Occipital lobe (tissue), 2 donors: ENCODE results near the gene ATP4A. TPM values are rescaled to one million over a fixed set of nuclear protein-coding genes. Genes with fewer than 3 reads are reported as not detected.
A peak's percentile ranks its signal among the peaks of the same experiment; 100 is the strongest.

Experiments
- DNase-seq: peaks from one replicate; lab custom pipeline; 2025; lab: John Stamatoyannopoulos, UW
- total RNA-seq: library from RNA; depleted of rRNA; stranded (reverse); fragments of >200 nt; gene quantifications from one replicate; pipeline ENCODE4 v1.2.3, GENCODE V29; 2014

Gene ATP4A
- total RNA-seq, 1 donor from 2014 or later = not detected

- DNase-seq = no peak
Measured at GRCh38 chr19:35549174-35549788, 14.2 kb downstream of the ATP4A start.

DNA sequence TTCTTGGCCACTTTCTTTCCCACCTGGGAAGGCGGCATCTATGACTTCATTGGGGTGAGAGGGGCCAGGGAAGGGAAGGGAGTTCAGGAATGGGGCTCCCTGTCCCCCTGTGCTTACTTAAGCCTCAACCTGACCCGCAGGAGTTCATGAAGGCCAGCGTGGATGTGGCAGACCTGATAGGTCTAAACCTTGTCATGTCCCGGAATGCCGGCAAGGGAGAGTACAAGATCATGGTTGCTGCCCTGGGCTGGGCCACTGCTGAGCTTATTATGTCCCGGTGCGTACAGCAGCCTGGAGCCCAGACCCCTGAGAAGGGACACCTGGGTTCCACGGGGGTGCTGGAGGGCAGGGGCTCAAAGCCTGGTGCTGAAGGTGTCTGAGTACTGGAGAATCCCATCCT is 16.9 kb downstream of the ATP4A start:
- no peak for DNase-seq

GRCh38 chr19:35545855-35546381 is 17.5 kb downstream of the ATP4A start:
- no peak for DNase-seq

DNA sequence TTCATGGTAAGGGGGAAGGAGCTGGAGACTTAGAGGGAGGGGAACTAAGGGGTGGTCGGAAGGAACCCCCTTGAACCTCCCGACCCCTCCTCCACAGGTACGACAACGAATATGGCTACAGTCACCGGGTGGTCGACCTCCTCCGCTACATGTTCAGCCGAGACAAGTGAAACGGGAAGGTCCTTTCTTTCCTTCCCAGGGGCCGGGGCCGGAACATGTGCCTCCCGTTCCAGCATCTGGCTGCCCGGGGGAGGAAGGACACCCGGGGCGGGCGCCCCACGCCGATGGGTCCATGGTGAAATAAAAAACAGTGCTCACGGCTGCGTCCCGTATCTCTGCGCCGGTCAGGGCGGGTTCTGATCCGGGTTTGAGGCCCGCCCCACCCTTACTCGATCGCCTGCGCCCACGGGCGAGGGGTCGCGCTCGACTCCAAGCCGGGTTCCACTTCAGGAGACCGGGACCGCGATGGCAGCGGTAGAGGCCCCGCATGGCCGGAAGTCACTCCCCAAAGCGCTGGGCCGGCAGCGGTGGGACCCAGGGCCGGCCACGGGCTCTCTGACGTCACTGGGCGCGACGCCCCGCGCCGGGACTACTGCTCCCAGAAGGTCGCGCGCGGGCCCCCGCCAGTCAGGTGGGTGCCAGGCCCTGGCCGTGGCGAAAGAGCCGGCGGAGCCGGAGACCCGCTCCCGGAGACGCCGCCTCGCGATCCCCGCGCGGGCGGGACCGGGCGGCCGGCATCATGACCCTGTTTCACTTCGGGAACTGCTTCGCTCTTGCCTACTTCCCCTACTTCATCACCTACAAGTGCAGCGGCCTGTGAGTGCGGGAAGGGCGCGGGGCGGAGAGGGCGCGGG is 18.2 kb downstream of the ATP4A start, which contains the start of gene TMEM147:
TSS of gene TMEM147 (plus strand) at position 626 of the 854 bp plus-strand sequence. CDS start at position 740, 114 bp downstream.
- peak; percentile 82 for DNase-seq

DNA sequence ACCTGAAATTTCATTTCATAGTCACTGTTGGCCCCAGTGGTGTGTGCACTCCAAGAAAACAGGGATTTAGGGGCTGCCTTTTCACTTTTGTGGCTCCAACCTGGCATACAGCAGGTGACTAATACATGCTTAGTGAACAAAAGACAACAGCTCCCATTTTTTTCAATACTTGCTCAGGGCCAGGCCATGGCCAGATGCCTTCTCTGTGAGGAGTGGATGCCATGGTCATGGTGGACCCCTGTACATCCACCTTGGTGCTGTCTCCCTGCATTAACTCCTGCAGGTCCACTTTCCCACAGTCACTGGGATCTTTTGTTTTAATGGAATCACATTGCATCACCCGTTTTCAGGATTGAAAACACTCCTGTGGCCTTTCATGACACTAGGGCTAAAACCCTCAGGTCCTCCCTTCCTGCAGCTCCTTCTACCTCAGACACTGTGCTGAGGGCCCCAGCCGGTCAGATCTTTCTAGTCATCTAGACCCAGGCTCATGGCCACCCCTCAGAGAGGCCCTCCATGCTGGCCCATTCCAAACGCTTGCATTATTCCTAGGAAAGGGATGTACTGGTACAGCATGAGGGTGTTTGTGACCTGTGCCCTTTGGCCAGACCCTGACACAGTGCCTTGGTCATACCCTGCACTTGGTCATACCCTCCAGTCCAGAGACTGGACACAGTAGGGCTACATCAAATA is 19.2 kb downstream of the ATP4A start:
- DNase-seq = no peak

- DNase-seq = no peak
Measured at GRCh38 chr19:35543280-35544109, 20.0 kb downstream of the ATP4A start.

GRCh38 chr19:35542209-35542608 is 21.2 kb downstream of the ATP4A start:
- no peak for DNase-seq

DNA sequence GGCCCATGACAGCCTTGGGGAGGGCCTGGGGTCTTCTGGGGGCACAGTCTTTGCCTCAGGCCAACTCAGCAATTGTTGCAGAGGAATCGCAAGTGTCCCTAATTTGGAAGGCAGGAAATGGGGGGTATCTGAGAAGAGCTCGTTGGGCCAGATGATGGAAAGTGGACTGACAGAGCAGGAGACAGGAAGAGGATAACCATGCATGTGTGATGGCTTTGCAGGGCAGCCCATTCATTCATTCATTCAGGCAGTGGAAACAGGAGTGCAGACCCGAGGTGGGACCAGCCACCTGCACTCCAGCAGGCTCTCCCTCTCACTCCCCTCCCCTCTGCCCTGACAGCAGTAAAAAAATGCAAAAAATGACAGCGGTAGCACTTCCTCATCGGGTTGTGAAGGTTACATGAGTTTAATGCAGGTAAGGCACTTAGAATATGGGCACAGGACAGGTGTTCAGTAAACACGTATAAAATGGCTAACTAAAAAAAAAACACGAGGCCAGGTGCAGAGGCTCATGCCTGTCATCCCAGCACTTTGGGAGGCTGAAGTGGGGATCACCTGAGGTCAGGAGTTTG is 23.0 kb downstream of the ATP4A start:
- no peak for DNase-seq

- DNase-seq = no peak
Measured at GRCh38 chr19:35539850-35540249, 23.6 kb downstream of the ATP4A start.

DNA sequence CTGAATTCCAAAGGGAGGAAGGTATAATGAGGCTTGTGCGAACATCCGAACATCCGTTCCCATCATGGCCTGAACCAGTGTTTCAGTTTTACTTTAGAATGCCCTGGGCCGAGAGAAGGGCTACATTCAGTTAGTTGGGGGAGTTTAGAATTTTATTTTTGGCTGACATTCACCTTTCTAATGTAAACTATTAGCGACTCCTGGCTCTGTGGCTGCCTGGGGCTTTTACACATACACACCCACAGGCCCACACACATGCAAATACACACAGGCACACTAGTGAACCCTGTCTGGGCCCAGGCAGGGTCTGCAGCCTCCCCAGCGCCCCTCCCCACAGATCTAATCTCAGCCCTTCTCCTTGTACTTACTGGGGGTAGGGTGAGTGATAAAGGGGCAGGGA is 24.1 kb downstream of the ATP4A start:
- DNase-seq = no peak

DNA sequence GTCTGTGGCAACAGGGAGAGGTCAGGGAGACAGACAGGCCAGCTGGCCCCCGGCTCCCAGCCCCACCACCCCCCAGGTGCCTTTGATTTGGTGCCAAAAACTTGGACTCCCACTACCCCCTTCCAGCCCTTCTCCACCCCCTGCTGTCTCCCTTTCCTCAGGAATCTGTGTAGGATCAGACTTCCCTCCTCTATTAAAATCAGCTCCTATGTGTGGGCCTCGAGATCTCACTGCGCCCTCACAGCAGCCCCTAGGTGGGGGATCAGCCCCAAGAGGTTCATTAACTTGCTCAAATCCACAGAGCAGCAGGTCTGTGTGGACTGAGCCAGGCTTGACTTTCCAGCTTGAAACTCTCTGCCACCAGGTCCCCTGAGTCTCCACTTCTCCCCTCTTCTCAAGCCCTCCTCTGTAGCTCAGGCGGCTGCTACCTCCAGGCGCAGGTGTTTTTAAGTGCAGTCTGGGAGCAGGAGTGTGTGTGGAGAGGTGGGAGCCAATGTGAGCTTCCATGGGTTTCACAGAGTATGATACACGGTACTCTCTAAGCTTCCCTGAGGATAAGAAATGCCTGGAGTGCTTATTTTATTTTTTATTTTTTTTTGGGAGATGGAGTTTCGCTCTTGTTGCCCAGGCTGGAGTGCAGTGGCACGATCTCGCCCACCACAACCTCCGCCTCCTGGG is 28.5 kb downstream of the ATP4A start:
- no peak for DNase-seq

DNA sequence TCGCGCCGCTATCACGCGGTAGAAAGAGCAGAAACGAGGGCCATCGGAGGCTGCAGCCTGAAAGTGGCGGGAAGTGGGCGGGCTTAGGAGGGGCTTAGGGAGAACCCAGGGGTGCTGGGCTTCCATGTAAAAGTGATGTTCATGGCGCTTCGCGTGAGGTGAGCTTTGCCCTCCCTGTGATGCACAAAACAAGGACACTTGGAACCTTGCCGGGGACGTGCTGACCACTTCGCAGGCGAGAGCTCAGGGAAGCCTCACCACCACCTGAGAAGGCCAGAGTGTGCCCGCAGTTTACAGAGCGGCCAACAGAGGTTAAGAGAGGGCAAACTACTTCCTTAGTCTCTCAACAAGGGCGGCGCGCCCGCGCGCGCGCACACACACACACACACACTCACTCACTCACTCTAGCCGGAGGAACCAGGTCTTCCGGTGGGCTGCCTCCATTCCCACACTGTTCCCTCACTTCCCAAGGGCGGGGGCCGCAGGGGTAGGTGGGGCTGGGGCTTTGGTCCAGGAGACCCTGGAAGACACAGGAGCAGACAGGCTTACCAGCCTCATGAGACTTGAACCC is 29.6 kb downstream of the ATP4A start:
- no peak for DNase-seq

DNA sequence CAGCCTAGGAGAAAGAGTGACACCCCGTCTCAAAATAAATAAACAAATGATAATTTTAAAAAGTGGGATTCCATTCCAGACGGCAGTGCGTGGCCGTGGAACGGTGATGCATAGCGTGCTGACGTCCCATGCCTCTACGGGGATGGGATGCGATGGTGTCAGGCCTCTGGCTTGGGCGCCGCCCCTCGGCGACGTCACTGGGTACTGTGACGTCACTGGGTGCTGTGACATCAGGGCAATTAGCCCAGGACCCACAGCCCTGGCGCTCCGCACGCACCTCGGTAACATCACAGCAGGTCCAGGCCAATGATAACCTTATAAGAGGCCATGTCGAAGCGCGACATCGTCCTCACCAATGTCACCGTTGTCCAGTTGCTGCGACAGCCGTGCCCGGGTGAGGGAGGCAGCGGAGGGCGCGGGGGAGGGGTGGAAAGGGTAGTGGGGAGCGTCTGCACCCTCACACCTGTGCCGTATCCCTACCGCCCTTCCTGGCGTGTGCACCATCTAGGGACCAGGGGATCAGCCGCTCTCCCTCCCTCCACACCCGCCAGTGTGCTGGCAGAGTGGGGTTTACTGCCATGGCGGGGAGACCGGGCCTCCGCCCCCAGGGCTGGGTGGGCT is 30.1 kb downstream of the ATP4A start, which contains the start of gene GAPDHS:
TSS of gene GAPDHS (plus strand) at position 256 of the 621 bp plus-strand sequence. CDS start at position 328, 72 bp downstream.
- DNase-seq = no peak

DNA sequence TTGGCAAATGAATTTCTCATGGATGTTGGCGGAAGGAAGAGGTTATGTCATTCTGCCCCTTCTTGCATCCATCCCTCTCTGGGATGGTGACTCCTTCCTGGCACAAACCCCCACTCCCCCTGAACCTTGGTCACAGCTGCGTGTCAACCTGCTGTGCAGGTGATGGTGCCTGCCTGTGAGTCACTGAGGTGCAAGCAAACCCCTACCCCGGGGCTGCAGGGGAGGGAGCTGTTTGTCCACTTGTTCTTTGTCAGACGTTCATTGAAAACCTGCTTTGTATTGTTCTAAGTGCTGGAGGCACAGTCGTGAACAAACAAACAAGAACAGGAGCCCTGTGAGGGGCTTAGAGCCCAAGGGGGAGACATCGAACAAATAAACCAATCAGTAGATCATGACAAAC is 32.2 kb downstream of the ATP4A start:
- DNase-seq = no peak

DNA sequence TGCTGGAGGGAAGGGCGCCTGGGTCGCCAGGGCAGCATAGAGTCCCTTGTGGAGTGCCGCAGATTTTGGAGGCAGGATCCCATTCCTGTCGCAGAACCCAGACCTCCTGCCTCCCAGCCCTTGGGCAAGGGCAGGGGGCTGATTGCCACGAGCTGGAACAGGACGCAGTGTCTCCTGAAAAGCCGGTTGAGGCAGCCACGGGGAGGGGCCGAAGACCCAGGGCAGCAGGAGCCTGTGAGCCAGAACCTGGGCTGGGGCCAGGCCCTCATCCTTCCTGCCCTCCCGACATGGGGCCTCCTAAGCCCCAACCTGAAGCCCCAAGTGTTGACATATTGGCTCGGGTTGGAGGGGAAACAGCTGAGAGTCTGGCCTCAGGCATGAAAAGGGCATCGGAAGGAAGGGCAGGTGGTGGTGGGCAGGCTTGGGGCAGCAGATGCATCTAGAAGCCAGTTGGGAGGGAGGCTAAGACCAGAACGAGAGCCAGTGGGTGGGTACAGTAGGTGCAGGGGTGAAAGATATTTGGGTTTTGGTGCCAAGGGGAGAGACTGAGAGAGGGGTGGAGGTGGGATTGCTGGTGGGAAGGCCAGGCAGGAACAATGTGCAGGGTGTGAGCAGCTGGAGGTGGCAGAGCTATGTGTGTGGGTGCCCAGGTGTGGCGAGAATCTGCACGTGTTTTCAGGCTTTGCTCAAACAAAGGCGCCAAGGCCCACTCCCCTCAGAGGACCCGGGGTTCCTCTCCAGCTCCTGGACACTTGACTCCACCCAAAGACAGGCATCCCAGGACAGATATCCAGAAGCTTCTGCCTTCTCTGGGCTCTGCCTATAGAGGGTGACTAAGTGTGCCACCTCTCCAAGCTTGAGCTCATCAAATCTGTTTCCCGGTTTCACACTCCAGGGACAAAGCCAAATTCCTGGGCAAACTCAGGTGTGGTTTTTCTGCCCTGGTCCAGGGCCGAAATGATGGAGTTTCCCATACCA is 33.9 kb downstream of the ATP4A start:
- DNase-seq = no peak

DNA sequence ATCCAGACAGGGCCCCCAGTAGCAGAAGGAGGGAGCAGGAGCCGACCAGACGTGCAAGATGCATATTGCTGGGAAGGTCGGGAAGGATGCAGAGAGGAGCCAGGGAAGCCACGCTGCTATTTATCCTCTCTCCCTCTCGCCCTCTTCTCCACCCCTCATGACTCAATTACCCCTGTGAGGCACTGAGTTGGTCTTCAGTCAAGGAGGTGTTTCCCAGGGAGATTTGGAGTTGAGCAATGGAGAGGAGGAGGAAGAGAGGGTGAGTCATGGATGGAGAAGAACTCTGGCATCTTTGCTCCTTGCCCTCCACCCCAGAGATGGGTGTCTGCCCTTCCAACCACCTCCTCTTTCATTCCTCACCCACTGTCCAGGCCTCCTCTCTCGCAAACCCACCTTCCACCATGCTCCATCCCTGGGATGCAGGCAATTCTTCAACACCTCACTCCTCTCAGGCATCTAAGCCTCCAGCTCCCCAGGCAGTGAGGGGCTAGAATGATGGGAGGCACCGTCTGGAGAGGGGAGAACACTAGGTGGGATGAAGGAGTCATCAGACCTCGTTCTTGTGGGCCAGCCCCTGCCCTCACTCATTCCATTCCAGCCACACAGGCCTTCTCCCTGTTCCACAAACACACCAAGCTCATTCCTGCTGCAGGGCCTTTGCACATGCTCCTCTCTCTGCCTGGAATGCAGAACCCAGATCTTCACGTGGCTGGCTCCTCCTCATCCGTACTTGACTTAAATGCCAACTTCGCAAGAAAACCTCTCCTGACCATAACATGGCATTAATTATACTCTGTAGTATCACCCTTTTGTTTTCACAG is 35.0 kb downstream of the ATP4A start, which contains the start of gene SBSN:
TSS of gene SBSN (minus strand) at position 94 of the 821 bp plus-strand sequence. CDS start at position 64, 30 bp downstream.
- no peak for DNase-seq

DNA sequence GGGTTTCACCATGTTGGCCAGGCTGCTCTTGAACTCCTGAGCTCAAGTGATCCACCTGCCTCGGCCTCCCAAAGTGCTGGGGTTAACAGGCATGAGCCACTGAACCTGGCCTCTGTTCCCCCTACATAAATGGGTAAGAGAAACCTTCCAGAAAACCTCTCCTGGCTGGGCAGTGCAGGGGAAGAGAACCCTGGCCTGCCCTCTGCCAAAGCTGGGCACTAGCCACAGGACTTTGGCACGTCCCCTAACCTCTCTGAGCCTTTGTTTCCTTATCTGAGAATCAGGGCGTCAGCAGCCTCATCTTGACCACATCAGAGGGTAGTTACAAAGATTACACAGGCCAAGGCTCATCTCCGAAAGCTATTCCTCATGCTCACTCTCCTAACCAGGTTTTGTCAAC is 37.6 kb downstream of the ATP4A start:
- DNase-seq = no peak
